GM18526 (cell line): ENCODE data around the gene NOD2.

Source experiments
- POLR2A ChIP-seq: IDR thresholded peaks from 3 replicates; pipeline ENCODE4 v1.6.1; 2011; ENCODE audit not compliant: insufficient read length; ENCODE audit errors: extremely low read depth

Gene NOD2

GRCh38 chr16:50712560-50712898 is 19.1 kb downstream of the NOD2 start:
- TF ChIP-seq POLR2A, result no peak

- TF ChIP-seq POLR2A, result no peak
Measured at GRCh38 chr16:50712956-50713355, 19.6 kb downstream of the NOD2 start.

GRCh38 chr16:50717091-50717490 is 23.7 kb downstream of the NOD2 start:
- no peak for TF ChIP-seq POLR2A

- TF ChIP-seq POLR2A, result no peak
Measured at GRCh38 chr16:50717494-50717893, 24.1 kb downstream of the NOD2 start.

- TF ChIP-seq POLR2A, result no peak
Measured at GRCh38 chr16:50718061-50718760, 24.8 kb downstream of the NOD2 start.

- TF ChIP-seq POLR2A, result no peak
Measured at GRCh38 chr16:50718761-50719400, 25.5 kb downstream of the NOD2 start.

- TF ChIP-seq POLR2A, result no peak
Measured at GRCh38 chr16:50719401-50720337, 26.3 kb downstream of the NOD2 start.

- no peak for TF ChIP-seq POLR2A
Measured at GRCh38 chr16:50721549-50722404, 28.4 kb downstream of the NOD2 start.

GRCh38 chr16:50722405-50722737 is 29.0 kb downstream of the NOD2 start:
- TF ChIP-seq POLR2A, result no peak

- no peak for TF ChIP-seq POLR2A
Measured at GRCh38 chr16:50722960-50723359, 29.6 kb downstream of the NOD2 start.

GRCh38 chr16:50724306-50724705 is 30.9 kb downstream of the NOD2 start:
- TF ChIP-seq POLR2A, result no peak

- no peak for TF ChIP-seq POLR2A
Measured at GRCh38 chr16:50731130-50731988, 38.0 kb downstream of the NOD2 start.

- no peak for TF ChIP-seq POLR2A
Measured at GRCh38 chr16:50731989-50732832, 38.8 kb downstream of the NOD2 start.
